Measurements from ENCODE around the gene FAM9B.

Gene FAM9B

DNA sequence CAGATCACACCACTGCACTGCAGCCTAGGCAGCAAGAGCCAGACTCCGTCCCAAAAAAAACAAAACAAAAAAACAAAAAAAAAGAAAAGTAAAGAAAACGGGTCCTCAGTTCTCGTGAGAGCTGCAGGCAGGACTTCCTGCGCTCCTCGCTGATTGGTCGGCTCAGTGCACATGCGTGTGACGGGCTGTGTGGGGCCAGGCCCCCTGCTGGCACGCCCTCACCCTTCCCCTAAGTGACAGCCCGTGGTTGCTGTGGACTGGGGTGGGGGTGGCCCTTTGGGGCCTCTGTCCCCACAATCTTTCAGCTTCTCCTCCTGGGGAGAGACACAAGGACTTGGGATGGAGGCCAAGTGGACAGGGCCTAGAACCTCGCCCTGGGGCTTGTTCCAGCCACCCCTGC is at the start of gene FAM9B:
TSS of gene FAM9B (minus strand) at position 139 of the 400 bp plus-strand sequence. CDS start 1,141 bp downstream, outside the sequence.
- H3K27ac Mint-ChIP-seq, result no peak within 1 kb of the TSS
- peaks cover 2% of the 10 kb centered on the region for H3K4me1 Mint-ChIP-seq (ENCODE audit: low read depth)
- H3K4me3 Mint-ChIP-seq, result no peak within 1 kb of the TSS

DNA sequence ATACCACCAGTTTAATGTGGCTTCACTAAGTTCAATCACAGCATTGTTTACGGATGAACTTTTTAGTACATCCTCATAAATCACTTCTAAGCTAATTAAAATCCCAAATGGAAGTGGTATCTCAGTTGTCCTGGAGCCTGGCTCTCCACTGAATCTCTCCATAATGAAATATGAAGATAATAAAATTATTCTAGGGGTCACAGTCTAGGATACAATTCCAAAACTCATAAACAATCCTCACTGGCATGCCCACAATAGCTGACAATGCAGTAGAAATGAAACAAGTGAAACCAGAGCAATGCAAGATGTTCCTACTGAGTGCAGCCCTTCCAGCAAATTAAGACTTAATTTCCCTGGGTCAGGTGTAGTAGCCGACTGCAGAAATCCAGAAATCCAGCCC is 47.3 kb upstream of the FAM9B start:
- no peaks in the 10 kb centered on the region for H3K9me3 Mint-ChIP-seq (ENCODE audit: low read depth)
- H3K36me3 Mint-ChIP-seq, result no peaks in the 10 kb centered on the region
- no peak overlapping the region for H3K4me3 Mint-ChIP-seq
- H3K27me3 Mint-ChIP-seq, result no peaks in the 10 kb centered on the region
- H3K27ac Mint-ChIP-seq, result no peak overlapping the region
- H3K4me1 Mint-ChIP-seq (ENCODE audit: low read depth), result no peaks in the 10 kb centered on the region

More for the DNA sequence above, at the start of gene FAM9B:
- Mint-ChIP-seq H3K36me3 (no peaks in the 10 kb centered on the region), H3K27me3 (no peaks in the 10 kb centered on the region), H3K9me3 (ENCODE audit: low read depth) (no peaks in the 10 kb centered on the region)

DNA sequence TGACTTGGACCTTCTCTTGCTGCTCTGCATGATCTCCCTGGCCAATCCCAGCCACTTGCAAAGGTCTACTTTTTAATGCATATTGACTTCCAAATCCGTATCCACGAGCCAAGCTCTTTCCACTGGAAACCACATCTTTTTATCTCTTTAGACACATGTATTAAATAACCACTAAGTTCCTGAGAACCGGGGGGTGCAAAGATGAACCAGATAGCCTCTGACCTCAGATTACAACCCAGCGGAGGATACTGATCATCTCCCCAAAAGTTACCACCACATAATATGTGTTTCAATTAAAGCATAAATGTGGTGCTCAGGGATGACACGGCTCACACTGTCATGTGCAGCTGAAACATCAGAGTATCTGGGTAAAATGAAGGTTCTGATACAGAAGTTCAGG is 40.4 kb upstream of the FAM9B start:
- H3K4me1 Mint-ChIP-seq (ENCODE audit: low read depth), result peaks cover 2% of the 10 kb centered on the region
- no peaks in the 10 kb centered on the region for H3K36me3 Mint-ChIP-seq
- no peaks in the 10 kb centered on the region for H3K9me3 Mint-ChIP-seq (ENCODE audit: low read depth)
- no peak overlapping the region for H3K4me3 Mint-ChIP-seq
- no peaks in the 10 kb centered on the region for H3K27me3 Mint-ChIP-seq
- no peak overlapping the region for H3K27ac Mint-ChIP-seq

DNA sequence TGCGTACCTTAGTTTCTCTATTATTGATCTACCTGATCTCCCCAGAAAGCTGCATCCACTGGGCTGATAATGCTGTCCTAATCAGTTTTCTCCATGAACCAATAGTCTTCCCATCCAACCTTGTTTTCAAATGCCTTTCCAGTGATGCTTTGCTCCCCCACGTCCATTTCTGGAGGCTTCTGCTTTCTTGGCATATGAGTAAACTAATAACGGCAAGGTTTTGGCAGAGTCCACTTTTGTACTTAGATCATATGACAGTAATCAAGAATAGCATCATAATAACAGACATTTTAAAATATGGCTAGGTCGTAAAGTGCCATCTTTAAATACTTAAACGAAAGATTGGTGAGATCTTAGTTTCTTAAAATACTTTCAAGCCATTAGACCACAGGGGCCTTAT is 38.4 kb upstream of the FAM9B start:
- peaks cover 2% of the 10 kb centered on the region for H3K4me1 Mint-ChIP-seq (ENCODE audit: low read depth)
- no peaks in the 10 kb centered on the region for H3K27me3 Mint-ChIP-seq
- H3K9me3 Mint-ChIP-seq (ENCODE audit: low read depth), result no peaks in the 10 kb centered on the region
- no peak overlapping the region for H3K27ac Mint-ChIP-seq
- H3K36me3 Mint-ChIP-seq, result no peaks in the 10 kb centered on the region
- H3K4me3 Mint-ChIP-seq, result no peak overlapping the region

DNA sequence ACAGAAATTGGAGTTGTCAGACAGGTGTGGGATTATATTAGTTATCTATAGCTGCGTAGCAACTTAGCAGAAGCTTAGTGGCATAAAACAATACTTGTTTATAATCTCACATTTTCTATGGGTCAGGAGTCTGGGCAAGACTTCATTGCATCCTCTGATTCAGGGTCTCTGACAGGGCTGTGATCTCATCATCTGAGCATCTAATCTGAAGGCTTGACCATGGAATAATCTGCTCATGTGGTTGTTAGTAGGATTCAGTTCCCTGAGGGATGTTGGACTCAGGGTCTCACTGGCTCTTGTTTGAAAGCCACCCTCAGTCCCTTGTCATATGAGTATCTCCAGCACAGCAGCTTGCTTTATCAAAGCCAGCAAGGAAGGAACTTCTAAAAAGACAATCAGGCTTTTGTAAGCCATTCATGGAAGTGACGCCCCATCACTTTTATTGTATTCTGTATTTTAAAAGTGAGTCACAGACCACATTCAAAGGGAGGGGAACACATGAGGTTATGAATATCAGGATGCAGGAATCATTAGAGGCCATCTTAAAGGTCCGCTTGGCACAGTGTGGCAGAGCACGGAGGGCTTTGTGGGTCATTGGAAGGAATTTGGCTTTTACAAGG is 37.2 kb upstream of the FAM9B start:
- Mint-ChIP-seq H3K36me3 (no peaks in the 10 kb centered on the region), H3K27me3 (no peaks in the 10 kb centered on the region), H3K9me3 (ENCODE audit: low read depth) (no peaks in the 10 kb centered on the region), H3K27ac (no peak overlapping the region), H3K4me1 (ENCODE audit: low read depth) (peaks cover 2% of the 10 kb centered on the region), H3K4me3 (no peak overlapping the region)

DNA sequence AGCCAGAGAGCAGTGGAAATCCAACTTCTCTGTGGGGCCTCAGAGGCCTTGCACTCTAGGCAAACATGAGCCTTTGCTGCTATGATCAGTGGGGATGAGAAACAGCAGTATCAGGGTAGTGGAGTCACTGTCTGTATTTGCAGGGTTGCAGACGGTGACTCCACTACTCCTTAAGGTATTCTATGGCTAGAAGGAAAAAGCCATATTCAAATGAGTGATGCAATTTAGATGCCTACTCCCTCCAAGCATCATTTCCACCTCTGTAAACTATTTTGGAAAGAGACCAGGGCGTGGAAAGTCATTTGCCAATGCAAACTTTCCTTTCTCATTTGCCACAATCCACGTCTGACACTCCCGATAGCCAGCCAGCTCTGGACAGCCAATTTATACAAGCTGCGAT is 35.6 kb upstream of the FAM9B start:
- peaks cover 2% of the 10 kb centered on the region for H3K4me1 Mint-ChIP-seq (ENCODE audit: low read depth)
- no peaks in the 10 kb centered on the region for H3K27me3 Mint-ChIP-seq
- no peak overlapping the region for H3K4me3 Mint-ChIP-seq
- peaks cover 8% of the 10 kb centered on the region for H3K36me3 Mint-ChIP-seq
- H3K9me3 Mint-ChIP-seq (ENCODE audit: low read depth), result peaks cover 7% of the 10 kb centered on the region
- no peak overlapping the region for H3K27ac Mint-ChIP-seq

DNA sequence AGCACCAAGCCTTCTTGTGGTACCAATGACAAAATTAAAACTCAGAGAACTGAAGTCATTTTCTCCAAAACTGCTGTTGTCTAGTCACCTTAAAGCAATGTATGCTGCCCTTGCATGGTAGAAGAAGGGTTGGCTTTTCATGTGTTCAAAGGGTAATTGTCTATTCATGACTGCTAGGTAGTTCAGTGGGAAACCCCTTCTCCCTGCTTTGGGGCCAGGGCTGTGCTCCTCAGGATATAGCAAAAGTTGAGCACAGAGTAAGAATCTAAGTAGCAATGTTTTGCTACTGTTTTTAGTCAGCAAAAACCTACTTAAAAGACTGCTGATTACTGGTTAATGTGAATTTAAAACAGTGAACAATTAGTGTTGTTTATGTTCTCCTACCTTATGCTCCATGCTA is 30.8 kb upstream of the FAM9B start:
- no peak overlapping the region for H3K27ac Mint-ChIP-seq
- H3K36me3 Mint-ChIP-seq, result peaks cover 8% of the 10 kb centered on the region
- H3K4me3 Mint-ChIP-seq, result no peak overlapping the region
- H3K27me3 Mint-ChIP-seq, result no peaks in the 10 kb centered on the region
- H3K4me1 Mint-ChIP-seq (ENCODE audit: low read depth), result no peaks in the 10 kb centered on the region
- peaks cover 7% of the 10 kb centered on the region for H3K9me3 Mint-ChIP-seq (ENCODE audit: low read depth)

DNA sequence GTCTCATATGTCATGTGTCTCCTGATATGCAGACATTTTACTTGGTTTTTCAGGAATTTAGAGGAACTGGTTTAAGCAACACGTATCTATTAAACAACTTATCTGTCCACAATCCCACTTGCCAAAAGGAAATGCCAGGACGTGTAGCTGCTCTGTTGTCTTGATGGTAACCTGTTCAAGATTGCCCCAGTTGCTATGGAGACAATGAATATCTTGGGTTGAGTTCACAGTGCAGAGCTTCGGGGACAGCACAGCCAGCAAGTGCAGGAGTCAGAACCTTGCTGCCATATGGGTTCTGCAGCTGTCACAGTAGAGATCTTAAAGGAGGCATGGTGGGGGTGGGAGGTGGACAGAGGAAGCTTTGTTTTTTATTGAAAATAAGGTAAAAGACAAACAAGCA is 28.7 kb upstream of the FAM9B start:
- no peaks in the 10 kb centered on the region for H3K27me3 Mint-ChIP-seq
- no peak overlapping the region for H3K4me3 Mint-ChIP-seq
- H3K36me3 Mint-ChIP-seq, result peaks cover 8% of the 10 kb centered on the region
- no peaks in the 10 kb centered on the region for H3K4me1 Mint-ChIP-seq (ENCODE audit: low read depth)
- no peak overlapping the region for H3K27ac Mint-ChIP-seq
- peaks cover 7% of the 10 kb centered on the region for H3K9me3 Mint-ChIP-seq (ENCODE audit: low read depth)

DNA sequence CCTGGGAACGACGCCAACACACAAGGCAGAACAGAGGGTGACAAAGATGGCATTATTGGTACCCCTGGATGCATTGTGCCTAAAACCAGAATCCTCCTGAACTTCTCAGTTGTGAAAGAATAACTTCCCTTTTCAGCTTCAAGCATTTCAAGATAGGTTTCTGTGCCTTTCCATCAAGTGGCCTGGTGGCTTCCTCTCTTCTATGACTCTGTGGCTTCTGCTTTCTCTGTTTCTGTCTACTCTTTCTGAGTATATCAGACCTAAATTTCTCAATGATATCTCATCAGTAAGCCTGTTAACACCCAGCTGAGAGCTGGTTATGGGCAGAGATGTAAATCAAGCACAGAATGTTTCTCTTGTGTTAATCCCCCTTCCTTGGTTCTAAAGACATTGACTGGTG is 21.4 kb upstream of the FAM9B start:
- H3K4me1 Mint-ChIP-seq (ENCODE audit: low read depth), result no peaks in the 10 kb centered on the region
- no peaks in the 10 kb centered on the region for H3K9me3 Mint-ChIP-seq (ENCODE audit: low read depth)
- no peak overlapping the region for H3K4me3 Mint-ChIP-seq
- no peaks in the 10 kb centered on the region for H3K36me3 Mint-ChIP-seq
- H3K27me3 Mint-ChIP-seq, result no peaks in the 10 kb centered on the region
- H3K27ac Mint-ChIP-seq, result no peak overlapping the region

DNA sequence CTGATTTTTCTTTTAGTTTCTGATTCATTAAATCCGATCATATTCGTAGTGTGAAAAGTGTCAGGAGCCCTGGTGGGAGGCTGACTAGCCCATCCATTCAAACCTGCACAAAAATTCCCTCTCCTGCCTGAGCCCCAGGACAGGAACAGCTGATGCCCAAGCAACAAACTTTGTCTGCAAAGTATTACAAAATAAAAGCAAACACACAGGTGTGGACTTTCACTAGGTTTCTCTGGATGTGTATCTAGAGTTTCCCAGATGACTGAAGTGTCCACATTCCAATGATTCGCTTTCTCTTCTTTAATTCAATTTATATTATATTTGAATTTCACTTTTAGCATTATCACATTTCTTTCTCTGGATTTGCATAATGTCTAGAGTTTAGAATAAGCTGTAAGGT is 18.2 kb upstream of the FAM9B start:
- Mint-ChIP-seq H3K27ac (no peak overlapping the region), H3K4me1 (ENCODE audit: low read depth) (no peaks in the 10 kb centered on the region), H3K9me3 (ENCODE audit: low read depth) (no peaks in the 10 kb centered on the region), H3K4me3 (no peak overlapping the region), H3K36me3 (no peaks in the 10 kb centered on the region), H3K27me3 (no peaks in the 10 kb centered on the region)

DNA sequence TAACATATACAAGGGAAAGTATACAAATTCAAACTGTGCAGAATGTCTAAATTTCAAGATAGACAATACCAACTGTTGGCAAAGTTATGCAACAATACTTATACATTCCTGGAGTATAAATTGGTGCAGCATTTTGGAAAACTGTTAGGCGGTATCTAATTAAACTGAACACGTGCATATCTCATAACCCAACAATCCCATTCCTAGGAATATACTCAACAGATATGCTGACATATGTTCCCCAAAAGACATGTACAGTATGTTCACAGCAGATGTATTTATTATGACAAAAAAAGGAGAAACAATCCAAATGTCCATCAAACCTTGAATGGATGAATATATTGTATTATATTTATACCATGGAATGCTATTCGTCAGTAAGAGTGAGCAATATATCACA is 16.4 kb upstream of the FAM9B start:
- Mint-ChIP-seq H3K36me3 (no peaks in the 10 kb centered on the region), H3K4me1 (ENCODE audit: low read depth) (no peaks in the 10 kb centered on the region), H3K27ac (no peak overlapping the region), H3K27me3 (no peaks in the 10 kb centered on the region), H3K9me3 (ENCODE audit: low read depth) (no peaks in the 10 kb centered on the region), H3K4me3 (no peak overlapping the region)

DNA sequence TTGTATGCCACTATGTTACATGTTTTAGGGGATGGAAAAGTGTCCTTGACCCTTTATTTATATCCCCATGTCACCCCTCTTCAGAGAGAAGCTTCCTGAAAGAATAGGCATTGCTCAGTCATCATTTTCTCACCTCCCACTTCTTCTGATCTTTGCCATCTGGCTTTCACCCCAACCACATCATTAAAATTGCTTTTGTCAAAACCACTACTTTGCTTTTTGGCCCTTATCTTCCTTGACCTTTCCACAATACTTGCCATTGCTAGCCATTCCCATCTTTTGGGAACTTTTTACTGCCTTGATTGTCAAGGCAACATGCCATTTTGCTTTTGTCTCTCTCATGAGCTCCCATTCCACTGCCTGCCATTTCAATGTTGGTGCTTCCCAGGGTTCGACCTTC is 14.9 kb upstream of the FAM9B start:
- Mint-ChIP-seq H3K27ac (no peak overlapping the region), H3K9me3 (ENCODE audit: low read depth) (no peaks in the 10 kb centered on the region), H3K4me1 (ENCODE audit: low read depth) (no peaks in the 10 kb centered on the region), H3K4me3 (no peak overlapping the region), H3K36me3 (no peaks in the 10 kb centered on the region), H3K27me3 (no peaks in the 10 kb centered on the region)

DNA sequence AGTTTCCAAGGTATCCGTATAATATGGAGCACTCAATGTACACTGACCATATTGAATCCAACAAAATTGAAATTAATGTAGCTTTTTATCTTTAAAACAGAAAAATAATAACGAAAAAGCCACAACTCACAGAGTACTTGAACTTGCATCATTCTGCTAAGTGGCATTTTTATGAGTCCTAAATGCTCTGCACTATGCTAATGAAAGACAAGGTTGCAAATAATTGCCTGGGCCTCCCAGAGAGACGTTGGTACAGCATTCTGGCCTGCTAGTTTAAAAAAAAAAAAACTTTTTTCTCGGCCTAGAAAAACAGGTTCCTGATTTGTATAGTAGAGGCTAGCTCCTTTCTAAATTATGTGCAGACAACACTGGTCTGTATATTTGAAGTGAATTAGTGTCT is 4.3 kb upstream of the FAM9B start:
- H3K4me3 Mint-ChIP-seq, result no peak overlapping the region

DNA sequence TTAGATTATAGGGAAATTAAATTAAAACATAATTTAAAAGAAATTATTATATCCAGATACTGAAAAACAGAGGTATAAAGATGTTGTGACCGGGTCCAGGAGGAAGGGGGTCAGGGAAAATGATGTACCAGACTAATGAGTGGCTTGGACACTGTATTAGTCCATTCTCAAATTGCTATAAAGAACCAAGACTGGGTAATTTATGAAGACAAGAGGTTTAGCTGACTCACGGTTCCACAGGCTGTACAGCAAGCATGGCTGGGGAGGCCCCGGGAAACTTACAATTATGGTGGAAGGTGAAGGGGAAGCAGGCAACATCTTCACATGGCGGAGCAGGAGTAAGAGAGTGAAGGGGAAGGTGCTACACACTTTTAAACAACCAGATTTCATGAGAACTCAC is 3.4 kb upstream of the FAM9B start:
- no peaks in the 10 kb centered on the region for H3K9me3 Mint-ChIP-seq (ENCODE audit: low read depth)
- no peak overlapping the region for H3K27ac Mint-ChIP-seq
- no peaks in the 10 kb centered on the region for H3K36me3 Mint-ChIP-seq
- no peak overlapping the region for H3K4me3 Mint-ChIP-seq
- no peaks in the 10 kb centered on the region for H3K27me3 Mint-ChIP-seq
- H3K4me1 Mint-ChIP-seq (ENCODE audit: low read depth), result peaks cover 2% of the 10 kb centered on the region

More for the DNA sequence above, 4.3 kb upstream of the FAM9B start:
- Mint-ChIP-seq H3K27me3 (no peaks in the 10 kb centered on the region), H3K27ac (no peak overlapping the region), H3K4me1 (ENCODE audit: low read depth) (peaks cover 2% of the 10 kb centered on the region), H3K36me3 (no peaks in the 10 kb centered on the region), H3K9me3 (ENCODE audit: low read depth) (no peaks in the 10 kb centered on the region)

DNA sequence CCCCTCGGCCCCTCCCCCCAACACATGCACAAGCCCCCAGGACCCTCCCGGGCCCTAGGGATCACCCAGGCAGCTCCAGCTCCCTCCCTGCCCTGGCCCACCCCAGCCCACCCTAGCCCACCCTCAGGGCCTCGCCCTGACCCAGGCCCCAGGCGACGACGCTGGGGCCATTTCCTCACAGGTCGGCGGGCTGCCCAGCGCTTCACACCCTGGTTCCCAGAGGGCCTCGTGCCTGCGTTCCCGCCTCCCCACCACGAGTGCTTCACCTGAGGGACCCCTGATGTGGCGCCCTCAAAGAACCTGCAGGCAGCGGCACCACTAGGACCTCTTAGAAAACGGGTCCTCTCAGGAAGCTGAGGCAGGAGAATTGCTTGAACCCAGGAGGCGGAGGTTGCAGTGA is 341 bp downstream of the FAM9B start:
- no peak overlapping the region for H3K27ac Mint-ChIP-seq
- H3K4me1 Mint-ChIP-seq (ENCODE audit: low read depth), result peaks cover 2% of the 10 kb centered on the region
- no peaks in the 10 kb centered on the region for H3K36me3 Mint-ChIP-seq
- no peaks in the 10 kb centered on the region for H3K9me3 Mint-ChIP-seq (ENCODE audit: low read depth)
- no peaks in the 10 kb centered on the region for H3K27me3 Mint-ChIP-seq
- H3K4me3 Mint-ChIP-seq, result no peak overlapping the region

DNA sequence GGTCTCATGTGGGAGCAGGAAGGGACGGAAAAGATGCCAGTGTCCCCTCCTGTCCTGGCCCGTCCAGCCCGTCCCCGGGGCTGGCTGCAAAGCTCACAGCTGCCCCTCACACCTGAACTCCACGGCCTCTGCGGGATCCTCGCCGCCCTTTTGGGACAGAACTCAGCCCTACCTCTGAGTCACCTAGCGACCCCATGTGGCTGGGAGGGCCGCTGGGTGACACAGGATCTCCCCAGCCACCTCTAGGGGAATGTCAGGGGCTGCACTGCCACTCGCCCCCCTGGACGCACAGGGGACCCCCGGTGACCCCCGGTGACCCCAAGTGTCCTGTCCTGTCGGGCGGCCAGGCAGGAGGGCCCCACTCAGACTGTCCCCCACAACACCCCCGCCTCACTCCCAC is 748 bp downstream of the FAM9B start:
- Mint-ChIP-seq H3K4me1 (ENCODE audit: low read depth) (peaks cover 2% of the 10 kb centered on the region), H3K9me3 (ENCODE audit: low read depth) (no peaks in the 10 kb centered on the region), H3K27me3 (no peaks in the 10 kb centered on the region), H3K27ac (no peak overlapping the region), H3K4me3 (no peak overlapping the region), H3K36me3 (no peaks in the 10 kb centered on the region)
